Measurements from ENCODE around the gene TNFRSF4. TPM values are rescaled to one million over a fixed set of nuclear protein-coding genes. Genes with fewer than 3 reads are reported as not detected.

The TNFRSF4 gene
- total and polyA plus RNA-seq, 10 of the 15 experiments (the other 5 are each of a cell fraction or from before 2014, with no cell fraction given) = 0.05 to 7.3 (median 2.5) TPM; not detected in 1

- TF ChIP-seq ZBED1 (IDR thresholded peaks at IDR 0.05; ENCODE audit: borderline replicate concordance) (no peak), ZNF687 (IDR thresholded peaks at IDR 0.05) (no peak), POLR2AphosphoS5 (IDR thresholded peaks at IDR 0.05; ENCODE audit: low read length) (no peak), SUPT20H (IDR thresholded peaks at IDR 0.05; ENCODE audit: borderline replicate concordance, control insufficient read depth, low read depth, low read length) (no peak), ZNF24 (IDR thresholded peaks at IDR 0.05) (no peak), KLF5 (IDR thresholded peaks at IDR 0.05; ENCODE audit: partially characterized antibody) (no peak), BACH1 (IDR thresholded peaks at IDR 0.05; ENCODE audit: borderline replicate concordance) (no peak), DPF2 (IDR thresholded peaks at IDR 0.05) (no peak)
- Histone ChIP-seq H3K9ac (ENCODE audit: control insufficient read depth, insufficient read depth, low read length) (no peak overlapping the region), H3K79me2 (ENCODE audit: control insufficient read depth, insufficient read depth, low read length) (no peaks in the 10 kb centered on the region), H3K4me2 (ENCODE audit: control insufficient read depth, insufficient read depth) (no peak overlapping the region), H3K9me3 (replicated peaks; ENCODE audit: control insufficient read depth, insufficient read depth, low read length) (no peaks in the 10 kb centered on the region), H3K27me3 (replicated peaks in 1 of 2; ENCODE audit: control insufficient read depth in 2 of 2, insufficient read depth in 2 of 2, low read length in 1 of 2) (no peaks in the 10 kb centered on the region; a peak in 1 of 4 replicates), H2AFZ (ENCODE audit: control insufficient read depth, low read depth, low read length) (no peak overlapping the region), H3K36me3 (ENCODE audit: control insufficient read depth in 2 of 2, insufficient read depth in 2 of 2, low read length in 1 of 2) (no peaks in the 10 kb centered on the region), H3K27ac (ENCODE audit: control insufficient read depth, insufficient read depth) (no peak overlapping the region), H3K4me3 (no peak overlapping the region), H3K4me1 (ENCODE audit: control insufficient read depth, insufficient read depth, low read length) (no peaks in the 10 kb centered on the region), H4K20me1 (ENCODE audit: control insufficient read depth, insufficient read depth) (no peaks in the 10 kb centered on the region)
- ChIA-PET SMC1A (ENCODE audit: uncharacterized antibody, unreplicated experiment) (no interaction called here), RAD21 (ENCODE audit: unreplicated experiment) (no interaction called here), POLR2A (no interaction called here), CTCF (no interaction called here)
- DNase-seq (ENCODE audit: low read depth, low spot score) (no peak), FAIRE-seq (no peak), ATAC-seq (no peak)
- no TSS peak for BruUV-seq (replicated peaks)
- intact Hi-C loops (cut with micrococcal nuclease; ENCODE audit: unreplicated experiment) = no loop called here
- in situ Hi-C loops (cut with MboI) = no loop called here
- 38% methylated on average over 17 of the region's 21 CpGs for WGBS (ENCODE audit: insufficient coverage, insufficient replicate concordance, low lambda C conversion rate, missing lambda C conversion rate)
Measured at GRCh38 chr1:1181938-1182410, 32.0 kb downstream of the TNFRSF4 start.
